Stimulated activated CD4-positive, alpha-beta T cell treated with anti-CD3 and anti-CD28 coated beads, Interleukin-1b, Interleukin-23, amount 100 ng/mL, for 24 hours (primary cell): Measurements from ENCODE around the gene INTS3.
"Not testable (repeated sequence)": the region's sequence is repeated elsewhere in the genome, so short reads cannot be mapped to it uniquely, and the experiment has no call there.

Experiments
- DNase-seq, 4 experiments: peaks; one replicate each; pipeline ENCODE4 v3.0.0-alpha.2; 2020; ENCODE audit warnings: low read depth in 4 of 4, low spot score in 1 of 4

INTS3 gene

GRCh38 chr1:153705484-153705883, 22.4 kb upstream of the INTS3 start:
- DNase-seq: no peak

- no peak for DNase-seq
Observed at GRCh38 chr1:153711026-153711425, 16.8 kb upstream of the INTS3 start.

GRCh38 chr1:153716211-153716610, 11.6 kb upstream of the INTS3 start:
- not testable (repeated sequence) for DNase-seq

- DNase-seq: no peak
Observed at GRCh38 chr1:153717330-153717729, 10.5 kb upstream of the INTS3 start.

- DNase-seq: no peak
Observed at GRCh38 chr1:153723687-153724086, 4.2 kb upstream of the INTS3 start.

GRCh38 chr1:153724634-153725033, 3.2 kb upstream of the INTS3 start:
- DNase-seq: not testable (repeated sequence)

- peak in 3 of 4 experiments; percentile 7 to 10 (median 7) for DNase-seq
Observed at GRCh38 chr1:153728305-153729066, 636 bp downstream of the INTS3 start.

GRCh38 chr1:153730468-153730988, 2.7 kb downstream of the INTS3 start:
- no peak for DNase-seq

GRCh38 chr1:153733970-153734369, 6.1 kb downstream of the INTS3 start:
- DNase-seq: no peak

GRCh38 chr1:153734396-153735089, 6.7 kb downstream of the INTS3 start:
- DNase-seq: no peak

GRCh38 chr1:153735090-153735420, 7.2 kb downstream of the INTS3 start:
- no peak for DNase-seq

GRCh38 chr1:153741986-153742385, 14.1 kb downstream of the INTS3 start:
- no peak for DNase-seq

GRCh38 chr1:153742411-153743142, 14.7 kb downstream of the INTS3 start:
- DNase-seq: no peak

- DNase-seq: no peak
Observed at GRCh38 chr1:153745417-153745816, 17.6 kb downstream of the INTS3 start.

GRCh38 chr1:153746174-153746573, 18.3 kb downstream of the INTS3 start:
- DNase-seq: no peak

GRCh38 chr1:153748903-153749302, 21.1 kb downstream of the INTS3 start:
- no peak for DNase-seq

GRCh38 chr1:153749408-153750005, 21.7 kb downstream of the INTS3 start:
- peak; percentile 45 to 65 (median 56) for DNase-seq

GRCh38 chr1:153750026-153750995, 22.5 kb downstream of the INTS3 start:
- no peak for DNase-seq

- DNase-seq: no peak
Observed at GRCh38 chr1:153752072-153752471, 24.2 kb downstream of the INTS3 start.

GRCh38 chr1:153752571-153753195, 24.8 kb downstream of the INTS3 start:
- no peak for DNase-seq
